LNCaP clone FGC (cell line): ENCODE results near the gene CELF3.
"Not testable (repeated sequence)": the region's sequence is repeated elsewhere in the genome, so short reads cannot be mapped to it uniquely, and the experiment has no call there.

ENCODE experiments used
- DNase-seq: peaks from one replicate; pipeline ENCODE4 v3.0.0-alpha.2; 2011; ENCODE audit warnings: low read depth
- H3K4me3 ChIP-seq: 2 replicates; pipeline ENCODE4 v1.5.1; 2011; ENCODE audit warnings: mild to moderate bottlenecking, low read depth, low read length, control low read depth
- TF ChIP-seq, protein P1 (sequence below): IDR thresholded peaks from 2 replicates; pipeline ENCODE4 v1.5.1; 2012; ENCODE audit warnings: mild to moderate bottlenecking; ENCODE audit not compliant: control insufficient read depth, insufficient read depth; ENCODE audit errors: extremely low read depth

Gene CELF3

DNA sequence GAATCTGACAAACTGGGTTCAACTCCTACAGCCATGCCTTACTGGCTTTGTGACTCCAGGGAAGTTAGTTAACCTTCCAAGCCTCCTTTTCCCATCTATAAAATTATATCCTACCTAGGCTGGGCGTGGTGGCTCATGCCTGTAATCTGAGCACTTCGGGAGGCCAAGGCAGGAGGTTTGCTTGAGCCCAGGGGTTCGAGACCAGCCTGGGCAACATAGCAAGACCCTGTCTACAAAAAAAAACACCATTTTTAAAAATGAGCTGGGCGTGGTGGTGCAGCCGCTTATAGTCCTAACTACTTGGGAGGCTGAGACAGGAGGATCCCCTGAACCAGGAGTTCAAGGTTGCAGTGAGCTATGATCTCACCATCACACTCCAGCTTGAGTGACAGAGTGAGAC lies 15.1 kb downstream of the CELF3 start:
- no peak for DNase-seq
- TF ChIP-seq, protein P1, sequence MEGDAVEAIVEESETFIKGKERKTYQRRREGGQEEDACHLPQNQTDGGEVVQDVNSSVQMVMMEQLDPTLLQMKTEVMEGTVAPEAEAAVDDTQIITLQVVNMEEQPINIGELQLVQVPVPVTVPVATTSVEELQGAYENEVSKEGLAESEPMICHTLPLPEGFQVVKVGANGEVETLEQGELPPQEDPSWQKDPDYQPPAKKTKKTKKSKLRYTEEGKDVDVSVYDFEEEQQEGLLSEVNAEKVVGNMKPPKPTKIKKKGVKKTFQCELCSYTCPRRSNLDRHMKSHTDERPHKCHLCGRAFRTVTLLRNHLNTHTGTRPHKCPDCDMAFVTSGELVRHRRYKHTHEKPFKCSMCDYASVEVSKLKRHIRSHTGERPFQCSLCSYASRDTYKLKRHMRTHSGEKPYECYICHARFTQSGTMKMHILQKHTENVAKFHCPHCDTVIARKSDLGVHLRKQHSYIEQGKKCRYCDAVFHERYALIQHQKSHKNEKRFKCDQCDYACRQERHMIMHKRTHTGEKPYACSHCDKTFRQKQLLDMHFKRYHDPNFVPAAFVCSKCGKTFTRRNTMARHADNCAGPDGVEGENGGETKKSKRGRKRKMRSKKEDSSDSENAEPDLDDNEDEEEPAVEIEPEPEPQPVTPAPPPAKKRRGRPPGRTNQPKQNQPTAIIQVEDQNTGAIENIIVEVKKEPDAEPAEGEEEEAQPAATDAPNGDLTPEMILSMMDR: no peak
- no peak overlapping the region for H3K4me3 ChIP-seq

DNA sequence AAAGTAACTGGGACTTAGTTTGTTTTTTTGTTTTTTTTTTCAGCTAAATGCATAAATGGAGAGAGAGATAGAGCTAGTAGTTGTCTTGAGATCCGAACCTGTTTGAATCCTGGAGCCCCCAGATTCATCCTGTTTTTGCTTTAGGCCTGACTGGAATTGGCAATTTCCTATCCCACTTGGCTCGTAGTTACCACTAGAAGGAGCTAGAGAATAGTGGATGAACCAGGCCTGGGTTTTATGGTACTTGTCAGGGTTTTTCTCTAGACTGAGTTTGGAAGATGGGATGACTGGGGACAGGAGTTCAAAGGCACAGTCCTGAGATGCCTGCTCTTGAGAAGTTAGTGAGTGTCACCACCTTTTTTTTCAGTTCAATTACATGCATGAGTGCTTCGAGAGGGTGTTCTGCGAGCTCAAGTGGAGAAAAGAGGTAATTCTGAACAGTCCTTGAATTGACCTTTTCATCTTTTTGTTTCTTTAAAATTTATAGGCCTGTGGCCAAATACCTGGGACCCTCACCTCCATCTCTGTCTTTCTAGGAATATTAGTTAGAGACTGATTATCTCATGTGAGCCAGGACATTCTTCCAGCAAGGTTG lies 23.4 kb downstream of the CELF3 start:
- TF ChIP-seq, protein P1: peak; percentile 85
- no peak overlapping the region for H3K4me3 ChIP-seq
- DNase-seq: no peak

DNA sequence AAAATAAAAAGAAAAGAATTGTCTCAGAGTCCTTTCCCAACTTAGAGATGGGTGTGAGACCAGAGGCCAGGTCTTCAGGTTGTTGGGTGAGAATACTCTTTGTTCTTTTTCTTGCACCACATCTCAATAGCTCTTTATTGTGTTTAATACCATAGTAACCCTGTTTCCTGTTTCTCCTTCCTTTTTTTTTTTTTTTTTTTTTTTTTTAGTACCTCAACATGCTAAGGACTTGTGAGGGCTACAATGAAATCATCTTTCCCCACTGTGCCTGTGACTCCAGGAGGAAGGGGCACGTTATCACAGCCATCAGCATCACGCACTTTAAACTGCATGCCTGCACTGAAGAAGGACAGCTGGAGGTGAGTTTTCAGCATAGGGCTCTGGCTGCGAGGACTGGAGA lies 24.4 kb downstream of the CELF3 start:
- TF ChIP-seq, protein P1: no peak
- DNase-seq: no peak

DNA sequence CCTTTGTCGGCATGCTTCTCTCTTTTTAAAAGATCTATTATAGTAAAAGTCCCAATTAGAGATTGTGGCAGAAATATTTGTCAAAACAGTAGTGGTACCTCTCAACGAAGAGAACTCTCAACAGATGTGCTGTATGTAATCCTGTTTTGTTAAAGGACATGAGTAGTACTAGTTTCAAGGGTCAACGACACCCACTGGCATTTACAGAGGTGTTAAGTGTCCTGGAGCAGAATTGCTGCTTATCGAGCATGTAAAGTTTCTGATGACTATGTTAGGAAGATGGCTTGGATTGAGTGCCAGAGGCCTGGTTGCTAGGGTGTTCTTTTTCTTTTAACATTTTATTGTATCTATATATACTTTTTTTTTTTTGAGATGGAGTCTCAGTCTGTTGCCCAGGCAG lies 27.1 kb downstream of the CELF3 start:
- TF ChIP-seq, protein P1: no peak
- no peak for DNase-seq
- H3K4me3 ChIP-seq: no peak overlapping the region

More for the DNA sequence above, 24.4 kb downstream of the CELF3 start:
- H3K4me3 ChIP-seq: no peak overlapping the region

DNA sequence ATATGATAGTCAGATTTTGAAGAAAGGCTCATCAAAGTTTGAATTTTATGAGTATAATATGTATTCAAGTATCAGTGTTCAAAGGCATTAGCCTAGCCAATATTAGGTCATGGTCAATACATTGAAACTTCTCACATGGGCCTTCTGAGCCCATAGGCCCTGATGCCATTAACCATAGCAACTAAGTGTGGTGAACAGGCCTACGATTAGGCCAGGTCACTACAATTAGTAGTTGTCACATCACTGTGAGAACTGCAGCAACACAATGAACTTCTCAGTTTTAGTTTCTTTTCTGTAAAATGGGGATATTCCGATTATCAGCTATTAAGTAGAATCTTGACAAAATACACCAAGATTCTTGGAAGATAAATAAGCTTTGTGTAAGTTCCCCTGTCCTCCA lies 30.0 kb downstream of the CELF3 start:
- no peak for DNase-seq
- no peak overlapping the region for H3K4me3 ChIP-seq
- TF ChIP-seq, protein P1: no peak

DNA sequence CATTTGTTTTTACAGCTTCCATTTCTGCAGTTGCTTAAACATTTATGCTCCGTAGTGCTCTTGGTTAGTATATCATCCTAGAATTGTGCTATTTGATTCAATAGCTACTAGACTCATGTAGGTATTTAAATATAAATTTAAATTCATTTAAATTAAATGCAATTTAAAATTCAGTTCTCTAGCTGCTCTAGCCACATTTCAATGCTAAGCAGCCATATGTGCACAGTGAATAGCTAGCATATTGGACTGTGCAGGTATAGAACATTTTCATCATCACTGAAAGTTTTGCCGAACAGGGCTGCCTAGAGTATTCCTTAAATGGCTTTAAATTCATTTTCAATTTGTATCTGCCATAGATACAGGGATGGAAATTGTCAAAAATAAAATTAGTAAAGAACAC lies 32.5 kb downstream of the CELF3 start:
- H3K4me3 ChIP-seq: no peak overlapping the region
- DNase-seq: no peak
- TF ChIP-seq, protein P1: no peak

DNA sequence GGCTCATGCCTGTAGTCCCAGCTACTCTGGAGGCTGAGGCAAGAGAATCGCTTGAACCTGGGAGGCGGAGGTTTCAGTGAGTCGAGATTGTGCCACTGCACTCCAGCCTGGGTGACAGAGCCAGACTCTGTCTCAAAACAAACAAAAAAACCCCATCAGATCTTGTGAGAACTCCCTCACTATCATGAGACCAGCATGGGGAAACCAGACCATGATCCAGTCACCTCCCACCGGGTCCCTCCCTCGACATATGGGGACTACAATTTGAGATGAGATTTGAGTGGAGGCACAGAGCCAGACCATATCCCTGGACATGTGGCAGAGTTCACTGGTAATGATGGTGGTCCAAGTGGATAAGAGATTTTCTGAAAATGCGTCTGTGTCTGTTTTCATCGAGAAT lies 33.7 kb downstream of the CELF3 start:
- H3K4me3 ChIP-seq, DNase-seq: not testable (repeated sequence)
